IPS DF 6.9 (cell line): ENCODE results near the gene SMIM35.

Source experiments
- DNase-seq: peaks from one replicate; pipeline ENCODE4 v3.0.0-alpha.2; 2013; ENCODE audit warnings: low read depth, low spot score
- H3K27ac ChIP-seq: one replicate; pipeline ENCODE4 v1.5.1; 2013; ENCODE audit warnings: low read length, control low read depth
- H3K27me3 ChIP-seq: 2 replicates; pipeline ENCODE4 v1.6.1; 2013; ENCODE audit warnings: mild to moderate bottlenecking, low read length; ENCODE audit not compliant: control insufficient read depth, insufficient read depth
- H3K36me3 ChIP-seq: 2 replicates; pipeline ENCODE4 v1.6.1; 2013; ENCODE audit warnings: low read length; ENCODE audit not compliant: control insufficient read depth, insufficient read depth
- H3K4me1 ChIP-seq: 2 replicates; pipeline ENCODE4 v1.6.1; 2013; ENCODE audit warnings: low read length; ENCODE audit not compliant: control insufficient read depth, insufficient read depth
- H3K4me3 ChIP-seq: 2 replicates; pipeline ENCODE4 v1.5.1; 2013; ENCODE audit warnings: mild to moderate bottlenecking, low read length
- H3K9me3 ChIP-seq: 2 replicates; pipeline ENCODE4 v1.6.1; 2013; ENCODE audit warnings: low read length, inconsistent platforms; ENCODE audit not compliant: control insufficient read depth, insufficient read depth
- WGBS: extraction: QIAGEN DNeasy Blood & Tissue Kit; methylation state at CpG from one replicate; pipeline ENCODE4 v1.1.7; 2013; ENCODE audit warnings: mixed read lengths, missing lambda C conversion rate; ENCODE audit not compliant: insufficient read length, insufficient coverage; 5-methylcytosine and 5-hydroxymethylcytosine counted together

Gene SMIM35

DNA sequence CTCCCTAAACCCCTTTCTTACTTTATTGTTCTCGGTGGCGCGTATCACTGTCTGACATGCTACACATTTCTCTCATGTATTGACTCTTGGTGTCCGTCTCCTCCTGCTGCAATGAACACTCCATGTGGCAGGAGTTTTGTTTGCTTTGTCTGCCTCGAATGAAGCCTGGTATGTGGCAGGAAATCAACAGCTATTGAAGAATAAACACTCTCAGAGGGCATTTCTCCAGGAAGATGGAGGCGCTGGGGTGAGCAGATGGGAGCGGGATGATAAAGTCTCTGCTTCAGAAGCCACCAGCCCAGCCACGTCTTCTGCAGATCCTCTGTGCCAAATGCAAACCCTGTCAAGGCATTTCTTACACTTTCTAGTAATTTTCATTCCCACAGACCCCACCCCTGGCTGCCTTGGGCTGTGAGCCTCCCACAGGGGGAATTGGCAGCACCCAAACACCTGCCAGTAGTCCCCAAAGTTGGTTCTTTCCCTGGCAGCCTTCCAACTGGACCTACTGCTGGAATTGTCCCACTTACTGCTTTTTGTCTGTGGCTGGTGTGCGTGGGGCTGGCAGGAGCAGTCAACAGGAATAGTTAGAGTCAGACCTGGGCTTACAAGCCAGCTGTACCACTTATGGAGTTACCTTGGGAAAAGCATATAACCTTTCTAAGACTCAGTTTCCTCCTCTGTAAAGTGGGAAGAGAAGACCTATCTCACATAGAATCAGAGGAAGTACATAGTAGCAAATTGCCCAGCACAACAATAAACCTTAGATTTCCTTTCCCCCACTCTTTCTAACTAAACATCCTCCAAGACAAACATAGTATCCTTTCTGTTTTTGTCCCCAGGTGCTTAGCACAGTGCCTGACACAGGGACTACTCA lies 113.9 kb downstream of the SMIM35 start:
- H3K27ac ChIP-seq, result no peak overlapping the region
- no peaks in the 10 kb centered on the region for H3K36me3 ChIP-seq
- H3K4me3 ChIP-seq, result no peak overlapping the region
- H3K4me1 ChIP-seq, result no peaks in the 10 kb centered on the region
- H3K27me3 ChIP-seq, result no peaks in the 10 kb centered on the region
- no peak for DNase-seq
- no peaks in the 10 kb centered on the region for H3K9me3 ChIP-seq
- WGBS, result no CpG with 5 or more reads among the region's 9 CpGs

DNA sequence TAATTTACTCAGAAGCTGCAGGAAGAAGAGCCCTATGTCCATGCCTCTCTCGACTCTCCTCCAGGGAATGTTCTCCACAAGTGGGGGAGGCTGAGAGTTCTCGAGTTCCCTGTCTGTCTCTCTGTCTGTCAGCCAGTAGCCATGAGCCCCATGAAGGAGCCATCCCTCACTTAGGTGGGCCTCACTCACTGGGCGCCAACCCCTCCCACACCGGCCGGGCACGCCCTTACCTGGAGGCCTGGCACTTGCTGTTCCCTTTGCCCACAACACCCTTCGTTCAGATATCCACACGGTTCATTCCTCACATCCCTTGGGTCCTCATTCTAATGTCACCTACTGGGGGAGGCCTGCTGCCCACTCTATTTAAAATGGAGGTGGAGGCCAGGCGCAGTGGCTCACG lies 114.7 kb downstream of the SMIM35 start:
- Histone ChIP-seq H3K27me3 (no peaks in the 10 kb centered on the region), H3K36me3 (no peaks in the 10 kb centered on the region), H3K9me3 (no peaks in the 10 kb centered on the region), H3K4me1 (no peaks in the 10 kb centered on the region), H3K4me3 (no peak overlapping the region), H3K27ac (no peak overlapping the region)
- no peak for DNase-seq
- no CpG with 5 or more reads among the region's 10 CpGs for WGBS

DNA sequence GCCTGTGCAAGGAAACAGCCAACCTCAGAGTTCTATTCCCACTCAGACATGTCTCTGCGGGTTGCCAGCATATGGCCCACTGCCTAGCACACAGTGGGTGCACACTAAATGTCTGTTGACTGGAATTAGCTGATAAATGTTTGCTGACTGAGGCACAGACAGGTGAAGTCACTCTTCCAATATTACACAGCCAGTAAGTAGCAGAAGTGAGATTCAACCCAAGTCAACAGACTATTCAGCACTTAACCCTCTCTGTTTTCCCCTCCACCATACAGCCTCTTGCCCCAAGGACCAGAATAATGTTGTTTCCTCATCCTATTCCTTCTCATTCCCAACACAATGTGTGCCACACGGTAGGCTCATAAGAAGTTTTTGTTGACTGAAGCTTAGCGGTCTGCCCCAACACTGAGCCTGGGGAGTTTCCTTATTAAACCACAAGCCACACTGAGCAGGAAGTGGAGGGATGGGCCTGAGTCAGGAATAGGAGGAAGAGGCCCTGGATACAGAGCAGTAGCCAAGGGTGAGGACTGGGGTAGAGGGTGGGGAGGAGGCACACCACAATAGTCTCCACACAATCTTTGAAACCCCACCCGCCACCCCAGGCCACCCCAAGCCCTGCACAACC lies 116.3 kb downstream of the SMIM35 start:
- no peaks in the 10 kb centered on the region for H3K36me3 ChIP-seq
- DNase-seq, result no peak
- no peak overlapping the region for H3K27ac ChIP-seq
- no peak overlapping the region for H3K4me3 ChIP-seq
- no CpG with 5 or more reads among the region's 4 CpGs for WGBS
- no peaks in the 10 kb centered on the region for H3K4me1 ChIP-seq
- H3K9me3 ChIP-seq, result no peaks in the 10 kb centered on the region
- no peaks in the 10 kb centered on the region for H3K27me3 ChIP-seq

DNA sequence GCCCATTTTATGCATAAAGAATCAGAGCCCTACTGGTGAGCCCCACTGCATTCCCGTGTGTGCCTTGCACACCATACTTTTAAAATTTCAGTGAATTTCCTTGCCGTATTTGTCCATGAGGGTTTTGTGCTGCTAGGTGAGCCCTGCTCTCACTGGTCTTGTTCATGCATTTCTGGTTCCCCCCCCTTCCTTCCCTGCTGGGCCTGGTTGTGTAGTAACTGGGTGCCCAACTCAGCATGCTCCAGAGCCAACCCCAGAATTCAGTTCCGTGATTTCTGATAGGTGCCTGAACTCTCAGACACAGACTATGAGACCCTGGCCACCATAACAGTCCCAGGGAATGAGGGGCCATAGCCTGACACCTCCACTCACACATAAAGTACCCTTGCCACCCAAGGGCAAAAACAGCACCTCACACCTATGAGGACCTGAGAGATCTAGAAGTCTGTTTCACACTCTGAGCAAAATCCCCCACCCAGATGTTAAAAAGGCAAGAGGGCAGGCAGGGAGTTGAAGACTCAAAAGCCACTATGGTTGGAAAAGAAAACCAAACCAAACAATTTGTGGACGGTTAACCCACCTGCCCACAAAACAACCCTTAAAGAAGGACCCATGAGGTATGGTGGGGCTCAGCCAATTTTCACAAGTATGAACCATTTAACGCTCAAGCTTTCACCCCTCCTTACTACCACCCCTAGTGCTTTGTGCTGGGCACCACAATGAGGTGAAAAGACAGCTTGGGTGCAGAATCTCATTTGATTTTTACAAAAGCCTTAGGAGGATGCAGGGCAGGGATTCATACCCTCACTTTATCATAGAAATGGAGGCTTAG lies 117.4 kb downstream of the SMIM35 start:
- no peak for DNase-seq
- no CpG with 5 or more reads among the region's 5 CpGs for WGBS

DNA sequence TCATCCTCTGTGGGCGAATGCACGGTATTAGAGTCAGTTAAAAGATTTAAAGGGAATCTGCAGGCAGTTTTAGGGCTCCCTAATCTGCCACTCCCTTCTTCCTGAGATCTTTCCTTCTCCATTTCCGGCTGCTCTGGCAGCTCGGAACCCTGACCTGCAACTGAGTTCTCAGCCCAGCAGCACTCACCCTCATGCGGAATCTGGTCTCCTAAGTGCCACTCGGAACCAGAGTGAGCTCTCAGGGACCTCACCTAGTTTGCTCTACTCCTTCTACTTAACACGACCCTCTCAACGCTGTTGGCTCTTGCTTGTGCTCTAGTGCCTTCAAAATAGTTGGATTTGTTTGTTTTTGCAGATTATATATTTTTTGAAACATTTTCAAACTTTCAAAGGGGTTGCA lies 119.9 kb downstream of the SMIM35 start:
- Histone ChIP-seq H3K27me3 (no peaks in the 10 kb centered on the region), H3K27ac (no peak overlapping the region), H3K9me3 (no peaks in the 10 kb centered on the region), H3K4me1 (no peaks in the 10 kb centered on the region), H3K36me3 (no peaks in the 10 kb centered on the region), H3K4me3 (no peak overlapping the region)
- no CpG with 5 or more reads among the region's 8 CpGs for WGBS
- no peak for DNase-seq

More for the DNA sequence above, 117.4 kb downstream of the SMIM35 start:
- Histone ChIP-seq H3K9me3 (no peaks in the 10 kb centered on the region), H3K27me3 (no peaks in the 10 kb centered on the region), H3K4me1 (no peaks in the 10 kb centered on the region), H3K4me3 (no peak overlapping the region), H3K27ac (no peak overlapping the region), H3K36me3 (no peaks in the 10 kb centered on the region)

DNA sequence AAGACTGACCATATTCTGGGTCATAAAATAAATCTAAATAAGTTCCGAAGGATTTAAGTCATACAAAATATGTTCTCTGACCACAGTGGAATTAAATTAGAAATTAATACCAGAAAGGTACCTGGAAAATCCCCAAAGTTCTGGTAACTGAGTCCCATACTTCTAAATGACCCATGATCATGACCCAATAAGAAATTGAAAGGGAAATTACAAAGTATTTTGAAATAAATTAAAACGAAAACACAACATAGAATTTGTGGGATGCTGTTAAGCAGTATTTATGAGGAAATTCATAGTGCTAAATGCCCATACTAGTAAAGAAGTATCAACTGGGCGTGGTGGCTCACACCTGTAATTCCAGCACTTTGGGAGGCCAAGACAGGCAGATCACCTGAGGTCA lies 123.9 kb downstream of the SMIM35 start:
- DNase-seq, result no peak
- no peaks in the 10 kb centered on the region for H3K4me1 ChIP-seq
- H3K9me3 ChIP-seq, result no peaks in the 10 kb centered on the region
- no peaks in the 10 kb centered on the region for H3K36me3 ChIP-seq
- H3K27me3 ChIP-seq, result no peaks in the 10 kb centered on the region
- WGBS, result no CpG with 5 or more reads among the region's 3 CpGs
- no peak overlapping the region for H3K27ac ChIP-seq
- no peak overlapping the region for H3K4me3 ChIP-seq

DNA sequence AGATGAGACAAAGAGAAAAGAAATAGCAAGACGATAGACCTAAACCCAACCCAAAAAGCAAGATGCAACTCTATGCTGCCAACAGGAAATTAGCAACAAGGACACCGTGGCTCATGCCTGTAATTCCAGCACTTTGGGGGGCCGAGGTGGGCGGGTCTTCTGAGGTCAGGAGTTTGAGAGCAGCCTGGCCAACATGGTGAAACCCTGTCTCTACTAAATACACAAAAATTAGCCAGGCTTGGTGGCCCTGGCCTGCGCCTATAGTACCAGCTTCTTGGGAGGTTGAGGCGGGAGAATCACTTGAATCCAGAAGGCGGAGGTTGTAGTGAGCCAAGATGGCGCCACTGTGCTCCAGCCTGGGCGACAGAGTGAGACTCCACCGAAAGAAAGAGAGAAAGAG lies 124.9 kb downstream of the SMIM35 start:
- H3K27ac ChIP-seq, result no peak overlapping the region
- no CpG with 5 or more reads among the region's 10 CpGs for WGBS
- H3K4me1 ChIP-seq, result no peaks in the 10 kb centered on the region
- no peak for DNase-seq
- no peaks in the 10 kb centered on the region for H3K27me3 ChIP-seq
- H3K9me3 ChIP-seq, result no peaks in the 10 kb centered on the region
- no peaks in the 10 kb centered on the region for H3K36me3 ChIP-seq
- H3K4me3 ChIP-seq, result no peak overlapping the region

DNA sequence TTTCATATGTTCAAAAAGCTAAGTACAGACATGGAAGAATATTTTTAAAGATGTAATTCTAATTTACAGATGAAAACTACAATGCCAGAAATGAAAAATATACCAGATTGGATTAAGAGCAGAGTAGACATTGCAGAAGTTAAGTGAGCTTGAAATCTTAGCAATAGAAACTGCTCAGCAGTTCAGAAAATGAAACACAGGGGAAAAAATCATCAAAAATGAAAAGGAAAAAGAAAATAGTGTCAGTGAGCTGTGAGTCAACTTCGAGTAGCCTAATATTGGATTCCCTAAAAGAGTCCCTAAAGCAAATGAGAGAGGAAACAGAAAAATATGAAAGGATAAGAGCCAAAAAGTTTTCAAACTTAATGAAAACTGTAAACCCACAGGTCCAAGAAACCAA lies 126.4 kb downstream of the SMIM35 start:
- WGBS, result no CpG with 5 or more reads among the region's 1 CpG

DNA sequence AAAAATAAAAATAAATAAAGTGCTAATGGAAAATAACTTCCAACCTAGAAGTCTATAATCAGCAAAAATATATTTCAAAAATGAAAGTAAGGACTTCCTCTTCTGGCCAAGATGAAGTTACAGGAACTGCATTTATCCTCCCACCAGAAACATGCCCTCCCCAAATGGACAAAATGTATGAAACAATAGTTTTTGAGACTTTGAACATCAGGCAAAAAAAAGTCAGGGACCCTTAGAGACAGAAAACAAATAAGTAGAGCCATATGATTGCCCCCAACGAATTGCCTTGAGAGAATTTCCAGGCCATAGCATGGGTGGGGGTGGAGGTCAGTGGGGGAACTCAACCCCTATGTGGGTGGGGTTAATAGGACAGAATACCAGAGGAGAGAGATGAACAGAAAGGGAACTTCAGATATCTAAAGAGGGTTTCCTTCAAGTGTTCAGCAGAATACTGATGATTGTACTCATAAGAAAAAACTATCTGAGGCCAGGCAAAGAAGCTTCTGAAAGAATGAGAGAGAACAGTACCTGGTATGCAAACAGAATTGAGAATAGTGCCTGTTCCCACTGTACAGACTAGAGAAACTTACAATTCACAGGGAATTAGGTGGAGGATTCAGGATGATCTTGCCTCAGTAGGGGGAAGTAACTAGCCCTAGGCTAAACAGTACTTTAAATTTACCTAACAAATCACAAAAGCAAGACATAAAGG lies 127.2 kb downstream of the SMIM35 start:
- Histone ChIP-seq H3K9me3 (no peaks in the 10 kb centered on the region), H3K27ac (no peak overlapping the region), H3K36me3 (no peaks in the 10 kb centered on the region), H3K27me3 (no peaks in the 10 kb centered on the region), H3K4me1 (no peaks in the 10 kb centered on the region), H3K4me3 (no peak overlapping the region)
- no CpG with 5 or more reads among the region's 1 CpG for WGBS
- DNase-seq, result no peak

More for the DNA sequence above, 126.4 kb downstream of the SMIM35 start:
- H3K9me3 ChIP-seq, result no peaks in the 10 kb centered on the region
- no peaks in the 10 kb centered on the region for H3K27me3 ChIP-seq
- no peak overlapping the region for H3K4me3 ChIP-seq
- no peak overlapping the region for H3K27ac ChIP-seq
- no peaks in the 10 kb centered on the region for H3K4me1 ChIP-seq
- no peaks in the 10 kb centered on the region for H3K36me3 ChIP-seq
- no peak for DNase-seq

DNA sequence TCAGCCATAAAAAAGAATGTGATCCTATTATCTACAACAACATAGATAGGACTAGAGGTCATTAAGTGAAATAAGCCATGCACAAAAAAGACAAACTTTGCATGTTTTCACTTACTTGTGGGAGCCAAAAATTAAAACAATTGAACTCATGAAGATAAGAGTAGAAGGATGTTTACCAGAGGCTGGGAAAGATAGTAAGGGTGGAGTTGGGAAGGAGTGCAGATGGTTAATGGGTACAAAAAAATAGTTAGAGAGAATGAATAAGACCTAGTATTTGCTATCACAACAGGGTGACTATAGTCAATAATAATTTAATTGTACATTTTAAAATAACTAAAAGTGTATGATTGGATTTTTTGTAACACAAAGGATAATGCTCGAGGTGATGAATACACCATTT lies 127.8 kb downstream of the SMIM35 start:
- Histone ChIP-seq H3K27ac (no peak overlapping the region), H3K4me1 (no peaks in the 10 kb centered on the region), H3K27me3 (no peaks in the 10 kb centered on the region), H3K9me3 (no peaks in the 10 kb centered on the region), H3K4me3 (no peak overlapping the region), H3K36me3 (no peaks in the 10 kb centered on the region)
- WGBS, result no CpG with 5 or more reads among the region's 1 CpG
- no peak for DNase-seq
